HFFc6 (cell line): ENCODE results near the gene PTPRE. TPM values are rescaled to one million over a fixed set of nuclear protein-coding genes. Genes with fewer than 3 reads are reported as not detected.

Source experiments
- DNase-seq: peaks from one replicate; pipeline ENCODE4 v3.0.0-alpha.2; 2018
- H3K27ac Mint-ChIP-seq: 2 replicates; pipeline ENCODE4 v1.8.0; 2020; ENCODE audit warnings: mild to moderate bottlenecking, mixed read lengths
- H3K27me3 Mint-ChIP-seq: 2 replicates; pipeline ENCODE4 v1.8.0; 2021; ENCODE audit warnings: mild to moderate bottlenecking, moderate library complexity, mixed read lengths; ENCODE audit not compliant: insufficient read depth
- H3K36me3 Mint-ChIP-seq: 2 replicates; pipeline ENCODE4 v1.8.0; 2021; ENCODE audit warnings: low read depth, mixed read lengths
- H3K4me1 Mint-ChIP-seq: 2 replicates; pipeline ENCODE4 v1.8.0; 2020; ENCODE audit warnings: low read depth, mixed read lengths
- H3K4me3 Mint-ChIP-seq: 2 replicates; pipeline ENCODE4 v1.8.0; 2020; ENCODE audit warnings: mild to moderate bottlenecking, moderate library complexity, mixed read lengths
- H3K9me3 Mint-ChIP-seq: 2 replicates; pipeline ENCODE4 v1.8.0; 2020; ENCODE audit warnings: mild to moderate bottlenecking, mixed read lengths
- total RNA-seq, 6 experiments: library from RNA; stranded (reverse); fragmentation: NEBNext Ultra II Directional; extraction: Animal tissue kit (Norgen Biotek cat#: 25700); gene quantifications; 2 replicates in 1 of 6; 3 replicates in 5 of 6; pipeline ENCODE4 v1.2.3, GENCODE V29; 2021
- TF ChIP-seq, protein P1 (sequence below): fragments of 200-600 bp; sonication (generic); IDR thresholded peaks from 2 replicates; pipeline ENCODE4 v1.5.0; 2021; ENCODE audit warnings: antibody characterized with exemption, mild to moderate bottlenecking

PTPRE gene
- total RNA-seq, 6 experiments from 2014 or later = 0.14 to 0.37 (median 0.15) TPM; not detected in 3

DNA sequence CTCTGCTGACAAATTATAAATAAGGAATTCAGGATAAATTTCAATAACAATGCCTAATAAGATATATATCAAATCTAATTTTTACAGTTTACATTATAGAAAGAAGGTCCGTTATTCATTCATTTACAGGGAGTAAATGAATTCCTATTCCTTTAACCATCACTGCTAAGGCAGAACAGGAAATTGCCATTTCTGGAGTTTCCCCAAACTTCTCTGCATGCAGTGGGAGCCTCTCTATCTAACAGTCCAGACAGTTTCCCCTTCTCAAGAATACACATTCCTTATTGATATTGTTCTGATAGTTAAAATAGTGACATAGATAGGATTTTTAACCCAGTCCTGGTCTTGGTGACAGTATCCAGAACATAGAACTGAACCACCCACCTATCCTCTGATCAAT, 195.0 kb downstream of the PTPRE start:
- Mint-ChIP-seq H3K27ac (no peak overlapping the region), H3K9me3 (no peaks in the 10 kb centered on the region), H3K4me3 (no peak overlapping the region), H3K36me3 (peaks cover 29% of the 10 kb centered on the region), H3K4me1 (no peaks in the 10 kb centered on the region; the same call in 1 of the 2 replicates), H3K27me3 (no peaks in the 10 kb centered on the region)
- TF ChIP-seq, protein P1, sequence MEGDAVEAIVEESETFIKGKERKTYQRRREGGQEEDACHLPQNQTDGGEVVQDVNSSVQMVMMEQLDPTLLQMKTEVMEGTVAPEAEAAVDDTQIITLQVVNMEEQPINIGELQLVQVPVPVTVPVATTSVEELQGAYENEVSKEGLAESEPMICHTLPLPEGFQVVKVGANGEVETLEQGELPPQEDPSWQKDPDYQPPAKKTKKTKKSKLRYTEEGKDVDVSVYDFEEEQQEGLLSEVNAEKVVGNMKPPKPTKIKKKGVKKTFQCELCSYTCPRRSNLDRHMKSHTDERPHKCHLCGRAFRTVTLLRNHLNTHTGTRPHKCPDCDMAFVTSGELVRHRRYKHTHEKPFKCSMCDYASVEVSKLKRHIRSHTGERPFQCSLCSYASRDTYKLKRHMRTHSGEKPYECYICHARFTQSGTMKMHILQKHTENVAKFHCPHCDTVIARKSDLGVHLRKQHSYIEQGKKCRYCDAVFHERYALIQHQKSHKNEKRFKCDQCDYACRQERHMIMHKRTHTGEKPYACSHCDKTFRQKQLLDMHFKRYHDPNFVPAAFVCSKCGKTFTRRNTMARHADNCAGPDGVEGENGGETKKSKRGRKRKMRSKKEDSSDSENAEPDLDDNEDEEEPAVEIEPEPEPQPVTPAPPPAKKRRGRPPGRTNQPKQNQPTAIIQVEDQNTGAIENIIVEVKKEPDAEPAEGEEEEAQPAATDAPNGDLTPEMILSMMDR = no peak
- no peak for DNase-seq

DNA sequence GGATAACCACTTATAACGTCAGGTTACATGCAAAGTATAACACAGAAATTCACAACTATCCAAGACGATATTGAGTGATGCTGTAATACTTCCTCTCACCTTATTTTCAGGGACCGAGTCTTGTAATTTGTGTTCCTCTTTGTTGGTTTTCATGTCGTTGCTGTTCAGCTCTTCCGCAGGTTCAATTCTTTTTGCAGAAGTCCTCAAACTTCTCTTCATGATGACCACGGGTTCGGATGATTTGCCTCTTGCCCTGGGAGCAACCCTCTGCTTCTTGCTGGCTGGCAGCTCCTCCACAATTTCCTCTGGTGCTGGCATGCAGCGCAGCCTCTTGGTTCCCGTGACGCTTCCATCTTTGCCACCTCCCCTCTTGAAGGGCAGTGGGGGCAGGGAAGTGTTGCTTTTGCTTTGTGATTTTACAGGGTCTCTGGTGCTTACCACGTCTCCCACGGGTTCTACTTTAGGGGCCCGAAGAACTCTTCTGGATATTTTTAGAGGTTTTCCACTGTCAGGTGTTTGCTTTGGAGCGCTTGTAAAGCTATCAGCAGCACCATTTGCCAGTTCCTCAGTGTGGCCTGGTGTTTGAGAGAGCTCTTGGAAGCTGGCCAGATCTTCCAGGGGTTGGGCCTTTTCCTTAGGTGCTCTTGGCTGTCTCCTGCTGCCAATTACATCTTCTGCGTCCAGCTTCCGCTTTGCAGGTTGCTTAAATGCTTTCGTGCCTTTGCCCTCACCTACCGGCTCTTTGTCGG, 195.8 kb downstream of the PTPRE start:
- TF ChIP-seq, protein P1 = no peak
- no peaks in the 10 kb centered on the region for H3K4me1 Mint-ChIP-seq

DNA sequence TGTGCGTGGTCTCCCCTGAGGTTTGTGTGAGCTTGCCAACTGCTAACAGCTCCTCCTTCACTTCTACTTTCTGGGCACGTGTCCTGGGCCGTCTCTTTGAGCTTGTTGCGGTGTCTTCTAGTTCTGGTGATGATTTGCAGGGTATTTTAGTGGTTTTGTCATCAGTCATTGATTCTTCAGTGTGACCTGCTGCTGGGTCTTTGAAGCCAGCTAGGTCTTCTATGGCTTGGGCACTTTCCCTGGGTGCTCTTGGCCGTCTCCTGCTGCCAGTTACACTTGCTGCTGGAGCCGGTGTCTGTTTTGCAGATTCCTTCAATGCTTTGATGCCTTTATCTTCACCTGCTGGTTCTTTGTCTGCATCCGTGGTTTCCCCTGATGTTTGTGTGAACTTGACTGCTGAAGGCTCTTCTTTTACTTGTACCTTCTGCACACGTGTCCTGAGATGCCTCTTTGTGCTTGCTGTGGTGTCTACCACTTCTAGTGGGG, 196.4 kb downstream of the PTPRE start:
- H3K4me1 Mint-ChIP-seq = no peaks in the 10 kb centered on the region
- peaks cover 21% of the 10 kb centered on the region for H3K36me3 Mint-ChIP-seq
- H3K9me3 Mint-ChIP-seq = no peaks in the 10 kb centered on the region
- no peak overlapping the region for H3K4me3 Mint-ChIP-seq
- H3K27ac Mint-ChIP-seq = no peak overlapping the region
- TF ChIP-seq, protein P1 = no peak
- DNase-seq = no peak
- no peaks in the 10 kb centered on the region for H3K27me3 Mint-ChIP-seq

More for the DNA sequence above, 195.8 kb downstream of the PTPRE start:
- H3K4me3 Mint-ChIP-seq = no peak overlapping the region
- no peaks in the 10 kb centered on the region for H3K9me3 Mint-ChIP-seq
- H3K27me3 Mint-ChIP-seq = no peaks in the 10 kb centered on the region
- no peak for DNase-seq
- H3K36me3 Mint-ChIP-seq = peaks cover 27% of the 10 kb centered on the region
- no peak overlapping the region for H3K27ac Mint-ChIP-seq

DNA sequence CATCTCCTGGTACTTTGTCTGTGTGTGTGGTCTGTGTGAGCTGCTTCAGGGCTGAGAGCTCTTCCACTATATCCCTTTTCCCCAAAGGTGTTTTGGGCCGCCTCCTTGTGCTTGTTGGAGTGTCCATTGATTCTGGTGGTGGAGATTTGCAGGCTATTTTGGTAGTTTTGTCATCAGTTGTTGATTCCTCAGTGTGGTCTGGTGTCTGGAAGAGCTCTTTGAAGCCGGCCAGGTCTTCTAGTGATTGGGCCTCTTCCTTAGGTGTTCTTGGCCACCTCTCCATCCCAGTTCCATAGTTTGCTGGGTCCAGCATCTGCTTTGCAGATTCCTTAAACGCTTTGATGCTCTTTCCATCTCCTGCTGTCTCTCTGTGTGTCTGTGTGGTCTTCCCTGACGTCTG, 198.5 kb downstream of the PTPRE start:
- Mint-ChIP-seq H3K27me3 (no peaks in the 10 kb centered on the region), H3K9me3 (no peaks in the 10 kb centered on the region), H3K4me1 (no peaks in the 10 kb centered on the region), H3K4me3 (no peak overlapping the region), H3K36me3 (peaks cover 22% of the 10 kb centered on the region), H3K27ac (no peak overlapping the region)
- TF ChIP-seq, protein P1 = no peak
- no peak for DNase-seq

DNA sequence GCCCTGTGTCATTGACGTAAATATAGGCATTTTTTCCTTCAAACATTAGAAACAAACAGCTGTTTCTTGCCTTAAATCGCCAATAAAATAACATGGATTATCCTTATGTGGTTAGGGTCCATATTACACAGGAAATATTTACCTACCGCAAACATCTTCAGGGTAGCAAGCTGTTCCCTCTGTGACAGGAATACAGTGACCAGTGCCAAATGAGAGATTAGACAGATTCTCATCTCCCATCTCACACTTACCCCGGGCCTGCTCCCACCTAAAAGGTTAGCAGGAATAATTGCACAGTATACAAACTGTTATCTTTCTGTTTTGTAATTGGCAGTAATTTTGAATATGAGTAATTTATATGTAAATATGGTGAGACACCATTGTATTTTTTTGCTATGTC, 202.8 kb downstream of the PTPRE start:
- H3K4me1 Mint-ChIP-seq = no peaks in the 10 kb centered on the region
- no peak for DNase-seq
- TF ChIP-seq, protein P1 = no peak
- H3K27ac Mint-ChIP-seq = no peak overlapping the region
- peaks cover 35% of the 10 kb centered on the region for H3K36me3 Mint-ChIP-seq
- no peak overlapping the region for H3K4me3 Mint-ChIP-seq
- H3K9me3 Mint-ChIP-seq = no peaks in the 10 kb centered on the region
- no peaks in the 10 kb centered on the region; the same call in 1 of the 2 replicates for H3K27me3 Mint-ChIP-seq
